K562 (cell line): ENCODE measurements around the gene GAB2. TPM values are rescaled to one million over a fixed set of nuclear protein-coding genes. Genes with fewer than 3 reads are reported as not detected.

Source experiments
- HNRNPL ChIP-seq: fragments of 200-400 bp; formaldehyde crosslinking; IDR thresholded peaks from 2 replicates; pipeline ENCODE4 v1.6.1; 2017; ENCODE audit warnings: low read depth, mild to moderate bottlenecking, low read length
- JUN ChIP-seq, 2 experiments: sonication (generic) in 1 of 2; formaldehyde crosslinking in 1 of 2; IDR thresholded peaks; 2 replicates each; pipeline versions ENCODE4 v1.6.1 to v1.8.0; 2012 to 2022; ENCODE audit warnings: borderline replicate concordance in 2 of 2, mild to moderate bottlenecking in 2 of 2, improper control_type of control experiment in 1 of 2, low read depth in 1 of 2, low read length in 1 of 2, missing genetic modification reagents in 1 of 2
- NFRKB ChIP-seq: fragments of 450-650 bp; IDR thresholded peaks from 2 replicates; pipeline ENCODE4 v1.6.1; 2016; ENCODE audit warnings: low read depth
- RBM25 ChIP-seq: fragments of 200-400 bp; formaldehyde crosslinking; IDR thresholded peaks from 2 replicates; pipeline ENCODE4 v1.6.1; 2018; ENCODE audit warnings: low read length, low read depth, moderate library complexity; ENCODE audit not compliant: severe bottlenecking
- ZNF146 ChIP-seq: IDR thresholded peaks from one replicate; pipeline ENCODE4 v1.6.1; 2018; ENCODE audit warnings: missing compliant biosample characterization; ENCODE audit not compliant: unreplicated experiment
- polyA plus RNA-seq, 8 experiments: library from polyadenylated mRNA; depleted of rRNA in 4 of 8; stranded (reverse) in 5 of 8; unstranded in 3 of 8; fragments of >200 nt; fragmentation: Nextera tagmentation in 2 of 8; fragmentation: Illumina TruSeq in 1 of 8; extraction: Ambion mirVana in 2 of 8; extraction: Trizol in 1 of 8; gene quantifications; 2 replicates each; pipeline versions ENCODE4 v1.2.1 to v1.2.3, GENCODE V29; 2011 to 2014; ENCODE audit warnings: inconsistent platforms in 1 of 8, missing spikeins in 1 of 8
- total RNA-seq, 7 experiments: library from RNA; depleted of rRNA in 6 of 7; stranded (reverse); fragments of >200 nt in 6 of 7; fragmentation: Illumina TruSeq in 2 of 7; extraction: Trizol in 2 of 7; gene quantifications; 2 replicates each; pipeline versions ENCODE4 v1.2.1 to v1.2.3, GENCODE V29; 2011 to 2021; ENCODE audit warnings: low replicate concordance in 1 of 7
- TF ChIP-seq, protein P1 (sequence below): IDR thresholded peaks from 3 replicates; pipeline ENCODE4 v1.6.1; 2011; ENCODE audit warnings: borderline replicate concordance, mild to moderate bottlenecking, moderate library complexity; ENCODE audit not compliant: insufficient read length; ENCODE audit errors: extremely low read depth

Gene GAB2
- total and polyA plus RNA-seq, 9 of the 15 experiments (the other 6 are each of a cell fraction or from before 2014, with no cell fraction given): 2.3 to 35.2 (median 16.1) TPM

- TF ChIP-seq, protein P1, sequence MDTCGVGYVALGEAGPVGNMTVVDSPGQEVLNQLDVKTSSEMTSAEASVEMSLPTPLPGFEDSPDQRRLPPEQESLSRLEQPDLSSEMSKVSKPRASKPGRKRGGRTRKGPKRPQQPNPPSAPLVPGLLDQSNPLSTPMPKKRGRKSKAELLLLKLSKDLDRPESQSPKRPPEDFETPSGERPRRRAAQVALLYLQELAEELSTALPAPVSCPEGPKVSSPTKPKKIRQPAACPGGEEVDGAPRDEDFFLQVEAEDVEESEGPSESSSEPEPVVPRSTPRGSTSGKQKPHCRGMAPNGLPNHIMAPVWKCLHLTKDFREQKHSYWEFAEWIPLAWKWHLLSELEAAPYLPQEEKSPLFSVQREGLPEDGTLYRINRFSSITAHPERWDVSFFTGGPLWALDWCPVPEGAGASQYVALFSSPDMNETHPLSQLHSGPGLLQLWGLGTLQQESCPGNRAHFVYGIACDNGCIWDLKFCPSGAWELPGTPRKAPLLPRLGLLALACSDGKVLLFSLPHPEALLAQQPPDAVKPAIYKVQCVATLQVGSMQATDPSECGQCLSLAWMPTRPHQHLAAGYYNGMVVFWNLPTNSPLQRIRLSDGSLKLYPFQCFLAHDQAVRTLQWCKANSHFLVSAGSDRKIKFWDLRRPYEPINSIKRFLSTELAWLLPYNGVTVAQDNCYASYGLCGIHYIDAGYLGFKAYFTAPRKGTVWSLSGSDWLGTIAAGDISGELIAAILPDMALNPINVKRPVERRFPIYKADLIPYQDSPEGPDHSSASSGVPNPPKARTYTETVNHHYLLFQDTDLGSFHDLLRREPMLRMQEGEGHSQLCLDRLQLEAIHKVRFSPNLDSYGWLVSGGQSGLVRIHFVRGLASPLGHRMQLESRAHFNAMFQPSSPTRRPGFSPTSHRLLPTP: no peak
- no peak for TF ChIP-seq JUN (IDR thresholded peaks at IDR 0.05; ENCODE audit: borderline replicate concordance, low read depth, low read length)
- TF ChIP-seq JUN (CRISPR knock-in tag; IDR thresholded peaks at IDR 0.05; ENCODE audit: borderline replicate concordance): no peak
- TF ChIP-seq RBM25: peak; percentile 30
- no peak for TF ChIP-seq NFRKB
- TF ChIP-seq HNRNPL: no peak
- TF ChIP-seq ZNF146 (CRISPR knock-in tag): peak; percentile 85
Measured at GRCh38 chr11:78237293-78238046, 180.2 kb downstream of the GAB2 start (continued).
